KMS-11 (cell line): ENCODE measurements around the gene B3GNT3.
A peak's percentile ranks its signal among the peaks of the same experiment; 100 is the strongest.

ENCODE experiments used
- H2AFZ ChIP-seq: fragments of 200-600 bp; sonication (generic); 2 replicates; pipeline ENCODE4 v1.6.1; 2016; ENCODE audit warnings: antibody characterized with exemption, mixed run types, low read depth
- H3K27ac ChIP-seq: fragments of 200-600 bp; sonication (generic); 2 replicates; pipeline ENCODE4 v1.6.1; 2016; ENCODE audit warnings: mild to moderate bottlenecking, mixed run types
- H3K27me3 ChIP-seq: fragments of 200-600 bp; sonication (generic); 2 replicates; pipeline ENCODE4 v1.6.1; 2017; ENCODE audit warnings: mild to moderate bottlenecking, low read depth, mixed run types, moderate library complexity; ENCODE audit not compliant: insufficient read depth
- H3K36me3 ChIP-seq: fragments of 200-600 bp; sonication (generic); 2 replicates; pipeline ENCODE4 v1.6.1; 2017; ENCODE audit warnings: mild to moderate bottlenecking, mixed run types; ENCODE audit not compliant: insufficient read depth
- H3K4me1 ChIP-seq: fragments of 200-600 bp; sonication (generic); 2 replicates; pipeline ENCODE4 v1.6.1; 2016; ENCODE audit warnings: mild to moderate bottlenecking, low read depth, mixed run types; ENCODE audit not compliant: poor library complexity, severe bottlenecking
- H3K4me2 ChIP-seq: fragments of 200-600 bp; sonication (generic); 2 replicates; pipeline ENCODE4 v1.7.0; 2016; ENCODE audit warnings: mild to moderate bottlenecking, mixed run types
- H3K4me3 ChIP-seq: fragments of 200-600 bp; sonication (generic); IDR thresholded peaks from 2 replicates; pipeline ENCODE4 v1.6.1; 2017; ENCODE audit warnings: low read depth, low read length, mixed read lengths; ENCODE audit not compliant: insufficient read depth
- H3K79me2 ChIP-seq: fragments of 200-600 bp; sonication (generic); 2 replicates; pipeline ENCODE4 v1.6.1; 2016; ENCODE audit warnings: low read depth, mixed run types; ENCODE audit not compliant: insufficient read depth
- H3K9ac ChIP-seq: fragments of 200-600 bp; sonication (generic); 2 replicates; pipeline ENCODE4 v1.6.1; 2016; ENCODE audit warnings: mild to moderate bottlenecking, mixed run types
- H4K20me1 ChIP-seq: fragments of 200-600 bp; sonication (generic); 2 replicates; pipeline ENCODE4 v1.6.1; 2016; ENCODE audit warnings: mild to moderate bottlenecking, mixed run types; ENCODE audit not compliant: insufficient read depth
- CTCF ChIP-seq: fragments of 200-600 bp; sonication (generic); conservative IDR thresholded peaks from 2 replicates; pipeline ENCODE4 v1.6.1; 2017; ENCODE audit warnings: low read depth, mild to moderate bottlenecking, antibody characterized with exemption, low read length, moderate library complexity, mixed read lengths

The B3GNT3 gene

GRCh38 chr19:17794731-17795494 lies at the start of gene B3GNT3:
Gene B3GNT3, plus strand, starts transcription at chr19:17795138. Its CDS starts 12,670 bp downstream, at chr19:17807808.
- no peak within 1 kb of the TSS for H3K4me3 ChIP-seq
- H4K20me1 ChIP-seq, result no peaks in the 10 kb centered on the region
- no peaks in the 10 kb centered on the region for H3K36me3 ChIP-seq
- TF ChIP-seq CTCF, result no peak
- no peak within 1 kb of the TSS for H3K9ac ChIP-seq
- no peak within 1 kb of the TSS for H2AFZ ChIP-seq
- H3K27ac ChIP-seq, result no peak within 1 kb of the TSS
- H3K4me1 ChIP-seq, result no peaks in the 10 kb centered on the region
- H3K79me2 ChIP-seq, result no peaks in the 10 kb centered on the region
- H3K27me3 ChIP-seq, result peaks cover 33% of the 10 kb centered on the region
- H3K4me2 ChIP-seq, result no peak within 1 kb of the TSS

GRCh38 chr19:17747205-17748098 lies 47.5 kb upstream of the B3GNT3 start:
- no peak for TF ChIP-seq CTCF
- Histone ChIP-seq H3K27ac (no peak overlapping the region), H3K9ac (no peak overlapping the region; the same call in 1 of the 2 replicates)

GRCh38 chr19:17748884-17749638 lies 45.9 kb upstream of the B3GNT3 start:
- no peaks in the 10 kb centered on the region for H4K20me1 ChIP-seq
- no peak overlapping the region for H3K27ac ChIP-seq
- no peaks in the 10 kb centered on the region for H3K27me3 ChIP-seq
- TF ChIP-seq CTCF, result no peak
- peaks cover 11% of the 10 kb centered on the region; the same call in 1 of the 2 replicates for H3K79me2 ChIP-seq
- H2AFZ ChIP-seq, result no peak overlapping the region
- no peak overlapping the region for H3K9ac ChIP-seq
- H3K4me1 ChIP-seq, result peaks cover 39% of the 10 kb centered on the region
- no peaks in the 10 kb centered on the region for H3K36me3 ChIP-seq
- H3K4me2 ChIP-seq, result no peak overlapping the region
- H3K4me3 ChIP-seq, result no peak overlapping the region

More at GRCh38 chr19:17747205-17748098, 47.5 kb upstream of the B3GNT3 start:
- Histone ChIP-seq H3K4me3 (no peak overlapping the region), H2AFZ (peak overlapping the region; percentile 53), H3K79me2 (peaks cover 11% of the 10 kb centered on the region; the same call in 1 of the 2 replicates), H3K36me3 (no peaks in the 10 kb centered on the region), H4K20me1 (no peaks in the 10 kb centered on the region), H3K27me3 (no peaks in the 10 kb centered on the region), H3K4me2 (peak overlapping the region; percentile 68), H3K4me1 (peaks cover 30% of the 10 kb centered on the region)

- H3K79me2 ChIP-seq, result peaks cover 11% of the 10 kb centered on the region; the same call in 1 of the 2 replicates
- TF ChIP-seq CTCF, result no peak
- peaks cover 48% of the 10 kb centered on the region for H3K4me1 ChIP-seq
- no peak overlapping the region for H2AFZ ChIP-seq
- no peaks in the 10 kb centered on the region for H3K36me3 ChIP-seq
- peak overlapping the region; percentile 99 for H3K4me2 ChIP-seq
- peak overlapping the region; percentile 88; the same call in 1 of the 2 replicates for H3K9ac ChIP-seq
- no peak overlapping the region for H3K27ac ChIP-seq
- H3K27me3 ChIP-seq, result no peaks in the 10 kb centered on the region
- no peaks in the 10 kb centered on the region for H4K20me1 ChIP-seq
- no peak overlapping the region for H3K4me3 ChIP-seq
Measured at GRCh38 chr19:17749912-17750317, 45.0 kb upstream of the B3GNT3 start.
